ENCODE measurements around the gene TNFAIP8.

GRCh38 chr5:119383008-119383407, 27.2 kb downstream of the TNFAIP8 start:
- TF ChIP-seq CTCF (IDR thresholded peaks at IDR 0.05) (no peak), POLR2A (IDR thresholded peaks at IDR 0.05) (no peak)

Data from transverse colon (tissue), 3 donors.